ENCODE data around the gene SENP6.

DNA sequence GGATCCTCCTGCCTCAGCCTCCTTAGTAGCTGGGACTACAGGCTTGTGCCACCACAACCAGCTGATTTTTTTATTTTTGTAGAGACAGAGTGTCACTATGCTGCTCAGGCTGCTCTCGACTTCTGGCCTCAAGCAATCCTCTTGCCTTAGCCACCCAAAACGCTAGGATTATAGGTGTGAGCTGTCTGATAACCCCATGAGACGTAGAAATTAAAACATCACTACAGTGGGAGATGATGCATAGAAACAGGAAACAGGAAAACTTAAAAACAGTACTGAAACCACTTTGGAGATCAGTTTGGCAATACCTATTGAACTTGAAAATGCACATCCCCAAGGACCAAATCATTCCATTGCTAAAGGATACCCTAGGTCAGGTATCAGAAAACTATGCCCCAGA lies 10.8 kb downstream of the SENP6 start:
- TF ChIP-seq POLR2A (IDR thresholded peaks at IDR 0.05), result no peak
- TF ChIP-seq, protein P1, sequence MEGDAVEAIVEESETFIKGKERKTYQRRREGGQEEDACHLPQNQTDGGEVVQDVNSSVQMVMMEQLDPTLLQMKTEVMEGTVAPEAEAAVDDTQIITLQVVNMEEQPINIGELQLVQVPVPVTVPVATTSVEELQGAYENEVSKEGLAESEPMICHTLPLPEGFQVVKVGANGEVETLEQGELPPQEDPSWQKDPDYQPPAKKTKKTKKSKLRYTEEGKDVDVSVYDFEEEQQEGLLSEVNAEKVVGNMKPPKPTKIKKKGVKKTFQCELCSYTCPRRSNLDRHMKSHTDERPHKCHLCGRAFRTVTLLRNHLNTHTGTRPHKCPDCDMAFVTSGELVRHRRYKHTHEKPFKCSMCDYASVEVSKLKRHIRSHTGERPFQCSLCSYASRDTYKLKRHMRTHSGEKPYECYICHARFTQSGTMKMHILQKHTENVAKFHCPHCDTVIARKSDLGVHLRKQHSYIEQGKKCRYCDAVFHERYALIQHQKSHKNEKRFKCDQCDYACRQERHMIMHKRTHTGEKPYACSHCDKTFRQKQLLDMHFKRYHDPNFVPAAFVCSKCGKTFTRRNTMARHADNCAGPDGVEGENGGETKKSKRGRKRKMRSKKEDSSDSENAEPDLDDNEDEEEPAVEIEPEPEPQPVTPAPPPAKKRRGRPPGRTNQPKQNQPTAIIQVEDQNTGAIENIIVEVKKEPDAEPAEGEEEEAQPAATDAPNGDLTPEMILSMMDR (IDR thresholded peaks at IDR 0.05 in 4 of 5, conservative IDR thresholded peaks at IDR 0.05 in 1 of 5), result no peak

Data from gastrocnemius medialis (tissue), 4 donors.